ENCODE data around the gene IFFO2. TPM values are rescaled to one million over a fixed set of nuclear protein-coding genes. Genes with fewer than 3 reads are reported as not detected.

The IFFO2 gene
- total and polyA plus RNA-seq, 2 of the 8 experiments (the other 6 are each of a cell fraction or from before 2014, with no cell fraction given), result 6.6 to 10.4 TPM

- 89% methylated on average over 3 of the region's 3 CpGs; no CpG with 5 or more reads in 1 of the 2 experiments for WGBS, 2 experiments (ENCODE audit: extremely low coverage in 1 of 2, insufficient coverage in 1 of 2, insufficient read length in 1 of 2, insufficient replicate concordance in 2 of 2, low coverage in 1 of 2, low lambda C conversion rate in 2 of 2, missing lambda C conversion rate in 1 of 2)
- no peak overlapping the region for H2AFZ ChIP-seq (ENCODE audit: low read length)
- no peak overlapping the region for H2BK120ac ChIP-seq (replicated peaks; ENCODE audit: low read depth, low read length)
- H3K56ac ChIP-seq (replicated peaks; ENCODE audit: insufficient read length, low read depth, low read length), result no peak overlapping the region
- H3K36me3 ChIP-seq (ENCODE audit: control insufficient read depth in 2 of 4, insufficient read depth in 4 of 4, low read length in 3 of 4), result no peaks in the 10 kb centered on the region
- DNase-seq (ENCODE audit: low read depth in 1 of 2, low spot score in 2 of 2), result no peak
- no peak overlapping the region for H4K5ac ChIP-seq (ENCODE audit: insufficient read length, low read depth, low read length)
- POLR2A ChIA-PET (ENCODE audit: partially characterized antibody), result no interaction called here
- TF ChIP-seq TAF1 (IDR thresholded peaks at IDR 0.05; ENCODE audit: low read depth, low read length) (no peak), SP1 (IDR thresholded peaks at IDR 0.05; ENCODE audit: low read depth, low read length) (no peak), SIX5 (IDR thresholded peaks at IDR 0.05; ENCODE audit: low read depth, low read length) (no peak), GTF2F1 (IDR thresholded peaks at IDR 0.05; ENCODE audit: borderline replicate concordance, low read depth, low read length) (no peak), CHD1 (IDR thresholded peaks at IDR 0.05; ENCODE audit: low read depth, low read length) (no peak), RAD21 (IDR thresholded peaks at IDR 0.05 in 1 of 2, conservative IDR thresholded peaks at IDR 0.05 in 1 of 2; ENCODE audit: low read depth in 2 of 2, low read length in 2 of 2) (no peak), CBX8 (IDR thresholded peaks at IDR 0.05; ENCODE audit: borderline replicate concordance, low read depth, low read length) (no peak), BRCA1 (IDR thresholded peaks at IDR 0.05; ENCODE audit: low read depth, low read length) (no peak), SUZ12 (IDR thresholded peaks at IDR 0.05; ENCODE audit: low read length) (no peak)
- H3K23ac ChIP-seq (ENCODE audit: insufficient read length), result no peak overlapping the region
- H3K9ac ChIP-seq (replicated peaks in 1 of 4; ENCODE audit: extremely low read depth in 1 of 4, low read depth in 3 of 4, low read length in 3 of 4), result no peak overlapping the region
- no peak for FAIRE-seq
- H3K4ac ChIP-seq (replicated peaks; ENCODE audit: insufficient read length, low read depth, low read length), result no peak overlapping the region
- no peak overlapping the region for H3K14ac ChIP-seq (ENCODE audit: insufficient read length)
- no peaks in the 10 kb centered on the region; the same call in 1 of the 2 replicates for H3K23me2 ChIP-seq (ENCODE audit: low read depth, low read length)
- H3K4me3 ChIP-seq (ENCODE audit: extremely low read depth in 1 of 4, insufficient read depth in 2 of 4, low read depth in 3 of 4, low read length in 4 of 4), result no peak overlapping the region
- no peak overlapping the region for H4K91ac ChIP-seq (replicated peaks; ENCODE audit: insufficient read length, low read length)
- H3K27me3 ChIP-seq (replicated peaks in 1 of 4; ENCODE audit: control insufficient read depth in 3 of 4, extremely low read depth in 1 of 4, insufficient read depth in 3 of 4, low read length in 3 of 4), result no peaks in the 10 kb centered on the region
- no peak overlapping the region for H3K27ac ChIP-seq (ENCODE audit: low read depth, low read length)
- no peaks in the 10 kb centered on the region for H3K9me3 ChIP-seq (ENCODE audit: insufficient read depth in 2 of 2, low read depth in 1 of 2, low read length in 1 of 2)
- no peaks in the 10 kb centered on the region for H3K79me1 ChIP-seq (ENCODE audit: low read depth, low read length)
- no peak overlapping the region for H2BK5ac ChIP-seq (ENCODE audit: low read depth, low read length)
- no peak overlapping the region for H2AK5ac ChIP-seq (ENCODE audit: low read depth, low read length)
- H2BK12ac ChIP-seq (ENCODE audit: low read depth, low read length), result no peak overlapping the region
- no peaks in the 10 kb centered on the region for H4K20me1 ChIP-seq (replicated peaks in 1 of 2; ENCODE audit: control insufficient read depth in 1 of 2, insufficient read depth in 2 of 2, low read length in 2 of 2)
- H4K8ac ChIP-seq (ENCODE audit: extremely low read depth, insufficient read depth, low read length), result no peak overlapping the region
- no peak overlapping the region for H2BK20ac ChIP-seq (ENCODE audit: low read length)
- no peaks in the 10 kb centered on the region for H3K79me2 ChIP-seq (ENCODE audit: control insufficient read depth in 1 of 2, insufficient read depth in 2 of 2, low read length in 2 of 2)
- peaks cover 0 to 11% (median 2%) of the 10 kb centered on the region in 4 experiments; a peak in 2 of 7 replicates for H3K4me1 ChIP-seq (replicated peaks in 1 of 4; ENCODE audit: control insufficient read depth in 3 of 4, insufficient read depth in 4 of 4, low read length in 3 of 4)
- CTCF ChIA-PET (ENCODE audit: partially characterized antibody), result no interaction called here
- H3K4me2 ChIP-seq (ENCODE audit: insufficient read depth in 1 of 2, low read depth in 2 of 2, low read length in 2 of 2), result no peak overlapping the region
- no peak overlapping the region for H2BK15ac ChIP-seq (ENCODE audit: low read length)
- H3K18ac ChIP-seq (ENCODE audit: extremely low read depth, low read length), result no peak overlapping the region
These were observed 35.1 kb upstream of the IFFO2 start for GRCh38 chr1:18991585-18991984.
